Pancreas (tissue), 10 donors: ENCODE measurements around the gene MYO1E. TPM values are rescaled to one million over a fixed set of nuclear protein-coding genes. Genes with fewer than 3 reads are reported as not detected.
"Not testable (repeated sequence)": the region's sequence is repeated elsewhere in the genome, so short reads cannot be mapped to it uniquely, and the experiment has no call there.

Experiments
- ATAC-seq, 4 donors: fragments of 200-7000 bp; cut with Tn5 transposase; one replicate each; pipeline versions ENCODE4 v1.8.0 to v1.9.1; 2020; ENCODE audit warnings: mild to moderate bottlenecking in 4 of 4, moderate library complexity in 4 of 4
- DNase-seq, 6 donors: peaks; one replicate each; pipeline ENCODE4 v3.0.0-alpha.2; 2020
- FAIRE-seq: peaks from 2 replicates; lab custom pipeline; 2012; peaks lifted over from hg19 to GRCh38; lab: Jason Lieb, UNC
- H3K27ac ChIP-seq, 4 donors: fragments of 200-600 bp; sonication (generic); 1 replicate in 3 of 4; 2 replicates in 1 of 4; pipeline versions ENCODE4 v1.5.0 to v1.8.0; 2020
- H3K27me3 ChIP-seq, 4 donors: fragments of 200-600 bp; one replicate each; pipeline ENCODE4 v1.8.0; 2021
- H3K36me3 ChIP-seq, 3 donors: fragments of 200-600 bp; sonication (generic) in 1 of 3; one replicate each; pipeline versions ENCODE4 v1.5.0 to v1.8.0; 2020 to 2021
- H3K4me1 ChIP-seq, 3 donors: fragments of 200-600 bp; one replicate each; pipeline ENCODE4 v1.8.0; 2021
- H3K4me3 ChIP-seq, 4 donors: fragments of 200-600 bp; sonication (generic) in 2 of 4; one replicate each; pipeline versions ENCODE4 v1.5.0 to v1.8.0; 2020 to 2021
- H3K9me3 ChIP-seq, 4 donors: fragments of 200-600 bp; one replicate each; pipeline ENCODE4 v1.8.0; 2021
- CTCF ChIP-seq, 4 donors: fragments of 200-600 bp; sonication (generic) in 3 of 4; IDR thresholded peaks; one replicate each; pipeline versions ENCODE4 v1.5.0 to v1.8.0; 2021; ENCODE audit warnings: antibody characterized with exemption in 4 of 4
- WGBS, 2 donors: extraction: QIAGEN DNeasy Blood & Tissue Kit; methylation state at CpG; one replicate each; pipeline ENCODE4 v1.1.7; 2013; 5-methylcytosine and 5-hydroxymethylcytosine counted together
- intact Hi-C, 3 donors: fragments of 100-400 bp; cut with DNase I; formaldehyde crosslinking; loops; one replicate each; pipeline versions ENCODE4 v1.11.1 to v1.14.2; 2022
- polyA plus RNA-seq, 2 donors: library from polyadenylated mRNA; stranded (reverse); fragments of 200-250 nt; gene quantifications; one replicate each; pipeline ENCODE4 v1.2.3, GENCODE V29; 2013
- total RNA-seq, 6 donors: library from RNA; stranded (reverse); fragmentation: NEBNext Ultra II Directional in 4 of 6; extraction: Animal tissue kit (Norgen Biotek cat#: 25700) in 4 of 6; gene quantifications; one replicate each; pipeline versions ENCODE4 v1.2.1 to v1.2.4, GENCODE V29; 2021 to 2023
- donor health status: healthy with polysubstance abuse.
- donor health status: DM: no; HTN: no; CAD: no; lungs with moderate emphysema.
- donor health status: DM: no; HTN: no; CAD: no.
- donor health status: control.
- donor health status: control.
- donor health status: Bipolar disorder and iron deficiency.
- donor health status: DM: yes; HTN: yes; CAD: no.
- donor health status: DM: no; HTN: no; CAD: no.
- donor health status: DM: no; HTN: no; CAD: no.
- donor health status: DM: yes; HTN: yes; CAD: no.

Gene MYO1E
- total and polyA plus RNA-seq, 8 donors = 7.8 to 81.1 (median 25.6) TPM

- 74 to 76% methylated on average over 7 of the region's 7 CpGs for WGBS, 2 donors
- no peak overlapping the region for H3K4me3 ChIP-seq
- ATAC-seq (no peak), DNase-seq (no peak), FAIRE-seq (no peak)
- intact Hi-C loops = no loop called here
- peaks cover 0 to 5% (median 0%) of the 10 kb centered on the region in 3 donors for H3K4me1 ChIP-seq
- no peak overlapping the region for H3K27ac ChIP-seq
- no peaks in the 10 kb centered on the region for H3K27me3 ChIP-seq
- TF ChIP-seq CTCF (IDR thresholded peaks at IDR 0.05) = no peak
- H3K9me3 ChIP-seq = no peaks in the 10 kb centered on the region
- no peaks in the 10 kb centered on the region for H3K36me3 ChIP-seq
Measured at GRCh38 chr15:59405079-59405478, 32.4 kb upstream of the MYO1E start.

- ATAC-seq (no peak), DNase-seq (no peak), FAIRE-seq (no peak)
- Histone ChIP-seq H3K27ac (no peak overlapping the region), H3K4me3 (no peak overlapping the region), H3K36me3 (no peaks in the 10 kb centered on the region), H3K4me1 (no peaks in the 10 kb centered on the region), H3K9me3 (no peaks in the 10 kb centered on the region), H3K27me3 (no peaks in the 10 kb centered on the region)
- intact Hi-C loops = no loop called here
- WGBS, 2 donors = 48 to 51% methylated on average over 15 of the region's 15 CpGs
- TF ChIP-seq CTCF (IDR thresholded peaks at IDR 0.05) = no peak
Measured at GRCh38 chr15:59401824-59402569, 29.3 kb upstream of the MYO1E start.

- H3K36me3 ChIP-seq, FAIRE-seq, H3K27ac ChIP-seq, H3K4me3 ChIP-seq, H3K9me3 ChIP-seq, H3K27me3 ChIP-seq, H3K4me1 ChIP-seq, intact Hi-C loops, DNase-seq: not testable (repeated sequence)
- ATAC-seq = peak in 1 of 4 donors; percentile 27
- WGBS, 2 donors = 74 to 80% methylated on average over 10 of the region's 10 CpGs
Measured at GRCh38 chr15:59401051-59401823, 28.6 kb upstream of the MYO1E start.

- ATAC-seq (no peak), FAIRE-seq (no peak), DNase-seq (no peak)
- H3K9me3 ChIP-seq = no peaks in the 10 kb centered on the region
- 79 to 87% methylated on average over 13 of the region's 13 CpGs for whole genome bisulfite sequencing, 2 donors
- H3K36me3 ChIP-seq = no peaks in the 10 kb centered on the region
- H3K4me1 ChIP-seq = no peaks in the 10 kb centered on the region
- no peak overlapping the region for H3K27ac ChIP-seq
- H3K27me3 ChIP-seq = no peaks in the 10 kb centered on the region
- no peak for TF ChIP-seq CTCF (IDR thresholded peaks at IDR 0.05)
- H3K4me3 ChIP-seq = no peak overlapping the region
- intact Hi-C loops = no loop called here
Measured at GRCh38 chr15:59400103-59400813, 27.6 kb upstream of the MYO1E start.

GRCh38 chr15:59399465-59400102 is 26.9 kb upstream of the MYO1E start:
- H3K36me3 ChIP-seq = no peaks in the 10 kb centered on the region
- intact Hi-C loops = no loop called here
- H3K4me1 ChIP-seq = no peaks in the 10 kb centered on the region
- no peak overlapping the region for H3K4me3 ChIP-seq
- TF ChIP-seq CTCF (IDR thresholded peaks at IDR 0.05) = no peak
- no peaks in the 10 kb centered on the region for H3K9me3 ChIP-seq
- ATAC-seq = peak in 2 of 4 donors; percentile 25 to 80
- WGBS, 2 donors = 79 to 85% methylated on average over 7 of the region's 7 CpGs
- H3K27me3 ChIP-seq = no peaks in the 10 kb centered on the region
- DNase-seq = no peak
- FAIRE-seq = no peak
- no peak overlapping the region for H3K27ac ChIP-seq
